Subcutaneous adipose tissue (tissue), 4 donors: ENCODE data around the gene MED13L. TPM values are rescaled to one million over a fixed set of nuclear protein-coding genes. Genes with fewer than 3 reads are reported as not detected.

Source experiments
- CTCF ChIP-seq: fragments of 450-650 bp; IDR thresholded peaks from one replicate; pipeline ENCODE4 v1.5.1; 2016; ENCODE audit warnings: low read depth, mild to moderate bottlenecking, control low read depth, antibody characterized with exemption, moderate library complexity
- total RNA-seq, 4 donors: library from RNA; depleted of rRNA; stranded (reverse); fragments of >200 nt; gene quantifications; one replicate each; pipeline ENCODE4 v1.1.0, GENCODE V29; 2016

Gene MED13L
- total RNA-seq, 4 donors from 2014 or later: 164 to 285 (median 225) TPM

- no peak for TF ChIP-seq CTCF
These were observed 43.8 kb downstream of the MED13L start for GRCh38 chr12:116233669-116234068.

DNA sequence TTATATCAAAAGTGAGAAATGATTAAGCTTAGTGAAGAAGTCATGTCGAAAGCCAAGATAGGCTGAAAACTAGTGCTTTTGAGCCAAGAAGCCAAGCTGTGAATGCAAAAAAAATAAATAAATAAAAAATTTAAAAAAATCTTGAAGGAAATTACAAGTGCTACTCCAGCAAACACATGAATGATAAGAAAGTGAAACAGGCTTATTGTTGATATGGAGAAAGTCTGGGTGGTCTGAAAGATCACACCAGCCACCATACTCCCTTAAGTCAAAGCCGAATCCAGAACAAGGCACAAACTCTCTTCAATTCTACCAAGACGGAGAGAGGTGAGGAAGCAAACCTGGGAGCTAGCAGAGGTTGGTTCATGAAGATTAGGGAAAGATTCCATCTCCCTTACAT is 49.7 kb downstream of the MED13L start:
- TF ChIP-seq CTCF: no peak

GRCh38 chr12:116226026-116226425 is 51.5 kb downstream of the MED13L start:
- no peak for TF ChIP-seq CTCF

DNA sequence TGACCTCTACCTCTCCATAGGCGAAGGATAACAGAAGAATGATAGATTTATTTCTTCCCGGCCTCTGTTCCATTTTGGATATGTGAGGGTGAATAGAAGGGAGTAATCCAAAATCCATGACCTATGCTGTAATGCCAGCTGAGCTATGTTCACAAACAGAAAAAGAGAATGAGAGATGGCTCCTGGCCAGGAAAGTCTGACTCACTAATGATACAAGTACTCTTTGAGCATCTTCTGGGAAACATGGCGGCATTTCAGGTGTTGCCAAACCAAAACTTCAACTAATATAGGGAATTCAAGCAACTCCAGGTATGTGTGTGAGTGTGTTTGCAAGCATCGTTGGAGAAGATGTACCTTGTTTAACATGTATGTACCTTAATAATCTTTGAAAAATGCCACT is 55.1 kb downstream of the MED13L start:
- no peak for TF ChIP-seq CTCF

- TF ChIP-seq CTCF: no peak
These were observed 56.7 kb downstream of the MED13L start for GRCh38 chr12:116220756-116221155.

GRCh38 chr12:116217045-116217735 is 60.3 kb downstream of the MED13L start:
- no peak for TF ChIP-seq CTCF

GRCh38 chr12:116216022-116216756 is 61.3 kb downstream of the MED13L start:
- TF ChIP-seq CTCF: no peak
